CD8-positive, alpha-beta memory T cell (primary cell): ENCODE results near the gene SHQ1. TPM values are rescaled to one million over a fixed set of nuclear protein-coding genes. Genes with fewer than 3 reads are reported as not detected.

ENCODE experiments used
- CTCF ChIA-PET: fragments of 350-600 bp; sonication (Branson Sonifier 250); formaldehyde crosslinking; loops from one replicate; lab custom pipeline; 2021; ENCODE audit warnings: antibody characterized with exemption; lab: Charles Lee
- POLR2A ChIA-PET: fragments of 350-600 bp; sonication (Branson Sonifier 250); formaldehyde crosslinking; loops from one replicate; lab custom pipeline; 2021; ENCODE audit warnings: antibody characterized with exemption; lab: Charles Lee
- DNase-seq, 5 donors: peaks; one replicate each; pipeline versions ENCODE4 v3.0.0 to v3.0.0-alpha.2; 2020 to 2022; ENCODE audit warnings: mixed read lengths in 1 of 5
- H3K27ac ChIP-seq: one replicate; pipeline ENCODE4 v1.7.0; 2013; ENCODE audit warnings: low read depth, mild to moderate bottlenecking, low read length, moderate library complexity
- H3K27me3 ChIP-seq: 2 replicates; pipeline ENCODE4 v1.7.0; 2013; ENCODE audit warnings: low read length, mild to moderate bottlenecking; ENCODE audit not compliant: insufficient read depth, poor library complexity, severe bottlenecking
- H3K36me3 ChIP-seq: 2 replicates; pipeline ENCODE4 v1.7.0; 2013; ENCODE audit warnings: mild to moderate bottlenecking, low read length, moderate library complexity; ENCODE audit not compliant: insufficient read depth
- H3K4me1 ChIP-seq: 2 replicates; pipeline ENCODE4 v1.7.0; 2013; ENCODE audit warnings: mild to moderate bottlenecking, low read length, moderate library complexity; ENCODE audit not compliant: insufficient read depth
- H3K4me3 ChIP-seq: 2 replicates; pipeline ENCODE4 v1.7.0; 2013; ENCODE audit warnings: mild to moderate bottlenecking, low read length
- H3K9me3 ChIP-seq: 2 replicates; pipeline ENCODE4 v1.7.0; 2013; ENCODE audit warnings: mild to moderate bottlenecking, low read length
- H3K27ac Mint-ChIP-seq, 8 donors: one replicate each; pipeline ENCODE4 v1.8.0; 2020 to 2021; ENCODE audit warnings: mixed read lengths in 8 of 8, mild to moderate bottlenecking in 6 of 8, inconsistent platforms in 3 of 8, moderate library complexity in 3 of 8
- H3K27me3 Mint-ChIP-seq, 2 donors: one replicate each; pipeline ENCODE4 v1.8.0; 2020 to 2021; ENCODE audit warnings: mixed read lengths in 2 of 2, mild to moderate bottlenecking in 1 of 2, moderate library complexity in 1 of 2
- H3K36me3 Mint-ChIP-seq, 3 donors: one replicate each; pipeline ENCODE4 v1.8.0; 2020 to 2021; ENCODE audit warnings: mixed read lengths in 3 of 3, inconsistent platforms in 1 of 3, mild to moderate bottlenecking in 1 of 3
- H3K4me1 Mint-ChIP-seq, 3 donors: one replicate each; pipeline ENCODE4 v1.8.0; 2020 to 2021; ENCODE audit warnings: mixed read lengths in 3 of 3, inconsistent platforms in 1 of 3, mild to moderate bottlenecking in 1 of 3
- H3K4me3 Mint-ChIP-seq, 7 donors: one replicate each; pipeline ENCODE4 v1.8.0; 2020 to 2021; ENCODE audit warnings: mixed read lengths in 7 of 7, mild to moderate bottlenecking in 6 of 7, moderate library complexity in 4 of 7, inconsistent platforms in 2 of 7
- H3K9me3 Mint-ChIP-seq, 5 donors: one replicate each; pipeline ENCODE4 v1.8.0; 2020 to 2022; ENCODE audit warnings: mixed read lengths in 5 of 5, mild to moderate bottlenecking in 3 of 5, moderate library complexity in 2 of 5, inconsistent platforms in 1 of 5
- polyA plus RNA-seq: library from polyadenylated mRNA; unstranded; fragments of 300-500 nt; fragmentation: Illumina TruSeq; gene quantifications from one replicate; pipeline ENCODE4 v1.2.3, GENCODE V29; 2021
- total RNA-seq, 2 experiments: library from RNA; stranded (reverse); gene quantifications; one replicate each; pipeline ENCODE4 v1.2.3, GENCODE V29; 2021

The SHQ1 gene
- total and polyA plus RNA-seq, 3 experiments from 2014 or later: 36.0 to 44.9 (median 37.7) TPM

- POLR2A ChIA-PET: no interaction called here
- H3K4me1 ChIP-seq: no peaks in the 10 kb centered on the region
- peaks cover 5 to 67% (median 20%) of the 10 kb centered on the region in 3 donors for H3K36me3 Mint-ChIP-seq
Measured at GRCh38 chr3:72810063-72810462, 38.2 kb downstream of the SHQ1 start.

GRCh38 chr3:72804361-72804760, 43.9 kb downstream of the SHQ1 start:
- no peaks in the 10 kb centered on the region for H3K4me1 Mint-ChIP-seq

More at GRCh38 chr3:72810063-72810462, 38.2 kb downstream of the SHQ1 start:
- Mint-ChIP-seq H3K9me3 (no peaks in the 10 kb centered on the region), H3K27me3 (no peaks in the 10 kb centered on the region), H3K4me1 (no peaks in the 10 kb centered on the region), H3K27ac (no peak overlapping the region), H3K4me3 (peak overlapping the region in 1 of 7 donors; percentile 23)
- DNase-seq: no peak
- H3K4me3 ChIP-seq: no peak overlapping the region
- CTCF ChIA-PET: no interaction called here
- H3K27ac ChIP-seq: no peak overlapping the region
- H3K27me3 ChIP-seq: no peaks in the 10 kb centered on the region
- H3K9me3 ChIP-seq: no peaks in the 10 kb centered on the region
- H3K36me3 ChIP-seq: peaks cover 2% of the 10 kb centered on the region

GRCh38 chr3:72803573-72803972, 44.7 kb downstream of the SHQ1 start:
- Histone ChIP-seq H3K4me1 (no peaks in the 10 kb centered on the region), H3K27me3 (no peaks in the 10 kb centered on the region), H3K9me3 (no peaks in the 10 kb centered on the region), H3K27ac (no peak overlapping the region), H3K36me3 (no peaks in the 10 kb centered on the region), H3K4me3 (no peak overlapping the region)
- DNase-seq: no peak
- H3K36me3 Mint-ChIP-seq: peaks cover 5 to 24% (median 10%) of the 10 kb centered on the region in 3 donors
- H3K4me3 Mint-ChIP-seq: no peak overlapping the region
- H3K9me3 Mint-ChIP-seq: no peaks in the 10 kb centered on the region
- H3K4me1 Mint-ChIP-seq: no peaks in the 10 kb centered on the region
- CTCF ChIA-PET: no interaction called here
- POLR2A ChIA-PET: no interaction called here
- H3K27me3 Mint-ChIP-seq: no peaks in the 10 kb centered on the region
- no peak overlapping the region for H3K27ac Mint-ChIP-seq

More at GRCh38 chr3:72804361-72804760, 43.9 kb downstream of the SHQ1 start:
- Histone ChIP-seq H3K36me3 (no peaks in the 10 kb centered on the region), H3K9me3 (no peaks in the 10 kb centered on the region), H3K27ac (no peak overlapping the region), H3K4me1 (no peaks in the 10 kb centered on the region), H3K4me3 (no peak overlapping the region), H3K27me3 (no peaks in the 10 kb centered on the region)
- H3K4me3 Mint-ChIP-seq: no peak overlapping the region
- ChIA-PET POLR2A (no interaction called here), CTCF (no interaction called here)
- no peaks in the 10 kb centered on the region for H3K27me3 Mint-ChIP-seq
- H3K27ac Mint-ChIP-seq: no peak overlapping the region
- no peaks in the 10 kb centered on the region for H3K9me3 Mint-ChIP-seq
- peaks cover 5 to 27% (median 8%) of the 10 kb centered on the region in 3 donors for H3K36me3 Mint-ChIP-seq
- DNase-seq: no peak

- no peaks in the 10 kb centered on the region for H3K36me3 ChIP-seq
- ChIA-PET POLR2A (no interaction called here), CTCF (no interaction called here)
- no peaks in the 10 kb centered on the region for H3K4me1 ChIP-seq
- H3K9me3 Mint-ChIP-seq: no peaks in the 10 kb centered on the region
- H3K4me3 ChIP-seq: no peak overlapping the region
- H3K36me3 Mint-ChIP-seq: peaks cover 9 to 23% (median 16%) of the 10 kb centered on the region in 3 donors
- no peak overlapping the region for H3K4me3 Mint-ChIP-seq
- no peaks in the 10 kb centered on the region for H3K4me1 Mint-ChIP-seq
- no peak overlapping the region for H3K27ac ChIP-seq
- H3K27ac Mint-ChIP-seq: peak overlapping the region in 1 of 8 donors; percentile 52
- DNase-seq: no peak
- no peaks in the 10 kb centered on the region for H3K27me3 ChIP-seq
- H3K9me3 ChIP-seq: no peaks in the 10 kb centered on the region
- H3K27me3 Mint-ChIP-seq: no peaks in the 10 kb centered on the region
Measured at GRCh38 chr3:72802001-72802400, 46.2 kb downstream of the SHQ1 start.

GRCh38 chr3:72800869-72801268, 47.4 kb downstream of the SHQ1 start:
- ChIA-PET POLR2A (no interaction called here), CTCF (no interaction called here)
- peak overlapping the region in 2 of 8 donors; percentile 51 to 54 for H3K27ac Mint-ChIP-seq
- H3K27me3 ChIP-seq: no peaks in the 10 kb centered on the region
- no peak overlapping the region for H3K4me3 Mint-ChIP-seq
- no peaks in the 10 kb centered on the region for H3K9me3 ChIP-seq
- H3K36me3 ChIP-seq: no peaks in the 10 kb centered on the region
- H3K36me3 Mint-ChIP-seq: peaks cover 10 to 17% (median 10%) of the 10 kb centered on the region in 3 donors
- no peak overlapping the region for H3K4me3 ChIP-seq
- no peaks in the 10 kb centered on the region for H3K9me3 Mint-ChIP-seq
- no peak for DNase-seq
- no peaks in the 10 kb centered on the region for H3K27me3 Mint-ChIP-seq
- no peak overlapping the region for H3K27ac ChIP-seq
- H3K4me1 ChIP-seq: no peaks in the 10 kb centered on the region
- no peaks in the 10 kb centered on the region for H3K4me1 Mint-ChIP-seq

- no peak for DNase-seq
- Histone ChIP-seq H3K9me3 (no peaks in the 10 kb centered on the region), H3K36me3 (no peaks in the 10 kb centered on the region), H3K4me1 (no peaks in the 10 kb centered on the region), H3K4me3 (no peak overlapping the region), H3K27ac (no peak overlapping the region), H3K27me3 (no peaks in the 10 kb centered on the region)
- no peaks in the 10 kb centered on the region for H3K27me3 Mint-ChIP-seq
- no peaks in the 10 kb centered on the region for H3K4me1 Mint-ChIP-seq
- peaks cover 12 to 24% (median 20%) of the 10 kb centered on the region in 3 donors for H3K36me3 Mint-ChIP-seq
- ChIA-PET POLR2A (no interaction called here), CTCF (interaction anchor here (0.9 kb wide), 1 partner anchor 65 kb away, joined by 3 read pairs; no protein-coding TSS in a partner anchor)
- H3K27ac Mint-ChIP-seq: no peak overlapping the region
- H3K4me3 Mint-ChIP-seq: peak overlapping the region in 1 of 7 donors; percentile 8
- H3K9me3 Mint-ChIP-seq: no peaks in the 10 kb centered on the region
Measured at GRCh38 chr3:72798552-72799195, 49.6 kb downstream of the SHQ1 start.

- ChIA-PET POLR2A (no interaction called here), CTCF (interaction anchor here (0.9 kb wide), 1 partner anchor 65 kb away, joined by 3 read pairs; no protein-coding TSS in a partner anchor)
- Histone ChIP-seq H3K4me3 (no peak overlapping the region), H3K4me1 (no peaks in the 10 kb centered on the region), H3K27ac (no peak overlapping the region), H3K36me3 (no peaks in the 10 kb centered on the region), H3K9me3 (no peaks in the 10 kb centered on the region), H3K27me3 (no peaks in the 10 kb centered on the region)
- no peaks in the 10 kb centered on the region for H3K27me3 Mint-ChIP-seq
- no peaks in the 10 kb centered on the region for H3K4me1 Mint-ChIP-seq
- no peak overlapping the region for H3K4me3 Mint-ChIP-seq
- peaks cover 14 to 27% (median 20%) of the 10 kb centered on the region in 3 donors for H3K36me3 Mint-ChIP-seq
- DNase-seq: no peak
- no peaks in the 10 kb centered on the region for H3K9me3 Mint-ChIP-seq
- H3K27ac Mint-ChIP-seq: peak overlapping the region in 1 of 8 donors; percentile 4
Measured at GRCh38 chr3:72797773-72798543, 50.3 kb downstream of the SHQ1 start.

GRCh38 chr3:72794079-72794478, 54.2 kb downstream of the SHQ1 start:
- no peak for DNase-seq
- H3K36me3 ChIP-seq: no peaks in the 10 kb centered on the region
- Mint-ChIP-seq H3K27ac (no peak overlapping the region), H3K36me3 (peaks cover 22 to 43% (median 33%) of the 10 kb centered on the region in 3 donors), H3K27me3 (no peaks in the 10 kb centered on the region), H3K9me3 (no peaks in the 10 kb centered on the region), H3K4me1 (peaks cover 8 to 13% (median 12%) of the 10 kb centered on the region in 3 donors), H3K4me3 (no peak overlapping the region)
- POLR2A ChIA-PET: no interaction called here
- CTCF ChIA-PET: no interaction called here
- no peak overlapping the region for H3K4me3 ChIP-seq
- H3K27me3 ChIP-seq: no peaks in the 10 kb centered on the region
- H3K27ac ChIP-seq: no peak overlapping the region
- no peaks in the 10 kb centered on the region for H3K4me1 ChIP-seq
- H3K9me3 ChIP-seq: no peaks in the 10 kb centered on the region
